ELR (cell line): ENCODE results near the gene CLNK.
A peak's percentile ranks its signal among the peaks of the same experiment; 100 is the strongest.

Experiments used
- DNase-seq: peaks from one replicate; pipeline ENCODE4 v3.0.0-alpha.2; 2015; ENCODE audit warnings: low read depth

CLNK gene

GRCh38 chr4:10456595-10457254 lies 227.8 kb downstream of the CLNK start:
- DNase-seq: peak; percentile 64

- DNase-seq: no peak
Measured at GRCh38 chr4:10456260-10456594, 228.3 kb downstream of the CLNK start.

- no peak for DNase-seq
Measured at GRCh38 chr4:10455133-10455532, 229.4 kb downstream of the CLNK start.

- DNase-seq: no peak
Measured at GRCh38 chr4:10454726-10455125, 229.8 kb downstream of the CLNK start.

- DNase-seq: no peak
Measured at GRCh38 chr4:10454121-10454520, 230.4 kb downstream of the CLNK start.

GRCh38 chr4:10448991-10449390 lies 235.6 kb downstream of the CLNK start:
- no peak for DNase-seq

- DNase-seq: peak; percentile 53
Measured at GRCh38 chr4:10442976-10443375, 241.6 kb downstream of the CLNK start.

- DNase-seq: no peak
Measured at GRCh38 chr4:10441512-10441911, 243.1 kb downstream of the CLNK start.

GRCh38 chr4:10438924-10439323 lies 245.6 kb downstream of the CLNK start:
- no peak for DNase-seq

- no peak for DNase-seq
Measured at GRCh38 chr4:10437735-10438134, 246.8 kb downstream of the CLNK start.
